ENCODE measurements around the gene CELSR1. TPM values are rescaled to one million over a fixed set of nuclear protein-coding genes. Genes with fewer than 3 reads are reported as not detected.

The CELSR1 gene
- total and polyA plus RNA-seq, 12 donors: 0.11 to 4.3 (median 1.9) TPM

DNA sequence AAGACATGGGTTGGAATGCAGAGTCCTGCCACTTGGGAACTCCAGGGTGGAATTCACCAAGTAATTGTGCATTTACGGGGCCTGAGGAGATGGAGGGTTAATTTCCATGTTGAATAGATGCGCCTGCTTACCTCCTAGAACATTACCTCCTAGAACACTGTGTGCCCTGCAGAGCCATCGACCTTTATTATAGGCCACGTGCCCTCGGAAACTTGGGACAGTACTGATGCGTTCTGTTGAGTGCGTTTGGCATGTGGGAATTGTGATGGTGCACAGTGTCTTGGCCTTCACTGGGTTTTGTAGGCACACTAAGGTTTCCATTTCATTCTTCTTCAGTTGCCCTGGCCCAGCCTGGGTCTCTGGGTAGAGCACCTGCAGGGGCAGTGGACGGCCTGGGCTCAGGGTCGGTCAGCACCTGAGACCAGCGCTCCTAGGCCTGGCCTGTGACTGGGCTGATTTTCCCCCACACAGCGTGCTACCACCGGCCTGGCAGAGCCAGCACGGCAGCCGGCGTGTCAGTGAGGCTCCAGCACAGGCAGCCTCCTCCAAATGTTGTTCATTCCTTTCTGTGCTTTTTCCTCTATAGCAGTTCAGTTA is 189.2 kb downstream of the CELSR1 start:
- peaks cover 0 to 98% of the 10 kb centered on the region in 2 donors for H3K36me3 ChIP-seq (replicated peaks in 1 of 2)
- intact Hi-C loops (cut with DNase I): no loop called here
- WGBS, 4 donors: 90 to 96% (median 93%) methylated on average over 13 to 15 of the region's 15 CpGs
- no peak overlapping the region for H3K4me3 ChIP-seq
- H3K27me3 ChIP-seq: no peaks in the 10 kb centered on the region
- DNase-seq: no peak
- H3K4me1 ChIP-seq (replicated peaks in 1 of 2): peaks cover 0 to 12% of the 10 kb centered on the region in 2 donors
- H3K9me3 ChIP-seq (replicated peaks in 1 of 3): no peaks in the 10 kb centered on the region
- TF ChIP-seq CTCF (IDR thresholded peaks at IDR 0.05) (no peak), POLR2A (IDR thresholded peaks at IDR 0.05) (no peak)
- no peak overlapping the region for H3K27ac ChIP-seq

- Histone ChIP-seq H3K4me1 (replicated peaks in 1 of 2) (peaks cover 0 to 7% of the 10 kb centered on the region in 2 donors), H3K36me3 (replicated peaks in 1 of 2) (peaks cover 0 to 98% of the 10 kb centered on the region in 2 donors), H3K27ac (no peak overlapping the region), H3K27me3 (no peaks in the 10 kb centered on the region), H3K4me3 (no peak overlapping the region), H3K9me3 (replicated peaks in 1 of 3) (no peaks in the 10 kb centered on the region)
- intact Hi-C loops (cut with DNase I): no loop called here
- 87 to 92% (median 90%) methylated on average over 6 to 12 of the region's 12 CpGs for WGBS, 4 donors
- TF ChIP-seq CTCF (IDR thresholded peaks at IDR 0.05) (no peak), POLR2A (IDR thresholded peaks at IDR 0.05) (no peak)
- no peak for DNase-seq
Measured at GRCh38 chr22:46347646-46348045, 189.8 kb downstream of the CELSR1 start.

DNA sequence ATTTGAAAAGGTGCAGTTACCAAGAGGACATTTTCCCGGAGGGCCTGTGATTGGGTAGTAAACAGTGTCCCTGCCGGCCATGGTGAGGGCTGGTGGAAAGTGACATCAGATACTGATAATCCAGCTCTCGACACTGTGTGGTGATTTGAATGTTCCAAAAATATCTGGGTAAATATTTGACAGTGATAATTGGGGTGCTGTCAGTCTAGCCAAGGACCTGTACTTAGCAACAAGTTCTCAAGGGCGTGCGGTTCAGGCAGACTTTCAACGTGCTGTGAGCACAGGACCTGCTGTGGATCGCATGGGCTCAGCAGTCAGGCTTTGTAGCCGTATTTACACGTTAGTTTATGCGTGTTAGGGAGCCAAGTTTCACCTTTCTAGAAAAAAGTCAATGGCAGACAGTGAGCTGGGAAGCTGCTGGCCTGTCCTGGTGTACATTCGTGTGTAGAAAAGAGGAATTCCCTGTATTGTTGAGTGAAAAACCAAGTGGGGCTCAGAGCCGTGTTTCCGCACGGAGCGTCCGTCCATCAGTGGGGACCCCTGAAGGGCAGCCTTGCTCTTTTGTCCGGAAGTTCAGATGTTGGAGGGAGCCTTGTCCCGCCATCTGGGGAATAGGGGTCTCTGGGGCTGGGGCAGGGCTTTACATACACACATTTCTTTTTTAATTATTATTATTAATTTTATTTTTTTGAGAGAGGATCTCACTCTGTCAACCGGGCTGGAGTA is 190.6 kb downstream of the CELSR1 start:
- no peak overlapping the region for H3K4me3 ChIP-seq
- no peak for TF ChIP-seq CTCF (IDR thresholded peaks at IDR 0.05)
- no peak for TF ChIP-seq POLR2A (IDR thresholded peaks at IDR 0.05)
- intact Hi-C loops (cut with DNase I): no loop called here
- no peaks in the 10 kb centered on the region for H3K27me3 ChIP-seq
- no peak for DNase-seq
- 87 to 88% (median 88%) methylated on average over 19 of the region's 19 CpGs for WGBS, 4 donors
- peaks cover 0 to 96% of the 10 kb centered on the region in 2 donors for H3K36me3 ChIP-seq (replicated peaks in 1 of 2)
- H3K27ac ChIP-seq: no peak overlapping the region
- no peaks in the 10 kb centered on the region for H3K9me3 ChIP-seq (replicated peaks in 1 of 3)
- H3K4me1 ChIP-seq (replicated peaks in 1 of 2): peaks cover 0 to 7% of the 10 kb centered on the region in 2 donors

GRCh38 chr22:46340676-46341075 is 196.7 kb downstream of the CELSR1 start:
- no peak for DNase-seq
- TF ChIP-seq POLR2A (IDR thresholded peaks at IDR 0.05): no peak

More at GRCh38 chr22:46340676-46341075, 196.7 kb downstream of the CELSR1 start:
- Histone ChIP-seq H3K27ac (no peak overlapping the region), H3K36me3 (replicated peaks in 1 of 2) (peaks cover 0 to 71% of the 10 kb centered on the region in 2 donors), H3K27me3 (no peaks in the 10 kb centered on the region), H3K9me3 (replicated peaks in 1 of 3) (no peaks in the 10 kb centered on the region), H3K4me1 (replicated peaks in 1 of 2) (peaks cover 8 to 10% of the 10 kb centered on the region in 2 donors), H3K4me3 (no peak overlapping the region)
- intact Hi-C loops (cut with DNase I): no loop called here
- 91 to 95% (median 94%) methylated on average over 11 to 13 of the region's 13 CpGs for WGBS, 4 donors

Data from adrenal gland (tissue), 12 donors.